ENCODE data around the gene SOAT2.

SOAT2 gene, protein sequence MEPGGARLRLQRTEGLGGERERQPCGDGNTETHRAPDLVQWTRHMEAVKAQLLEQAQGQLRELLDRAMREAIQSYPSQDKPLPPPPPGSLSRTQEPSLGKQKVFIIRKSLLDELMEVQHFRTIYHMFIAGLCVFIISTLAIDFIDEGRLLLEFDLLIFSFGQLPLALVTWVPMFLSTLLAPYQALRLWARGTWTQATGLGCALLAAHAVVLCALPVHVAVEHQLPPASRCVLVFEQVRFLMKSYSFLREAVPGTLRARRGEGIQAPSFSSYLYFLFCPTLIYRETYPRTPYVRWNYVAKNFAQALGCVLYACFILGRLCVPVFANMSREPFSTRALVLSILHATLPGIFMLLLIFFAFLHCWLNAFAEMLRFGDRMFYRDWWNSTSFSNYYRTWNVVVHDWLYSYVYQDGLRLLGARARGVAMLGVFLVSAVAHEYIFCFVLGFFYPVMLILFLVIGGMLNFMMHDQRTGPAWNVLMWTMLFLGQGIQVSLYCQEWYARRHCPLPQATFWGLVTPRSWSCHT

DNA sequence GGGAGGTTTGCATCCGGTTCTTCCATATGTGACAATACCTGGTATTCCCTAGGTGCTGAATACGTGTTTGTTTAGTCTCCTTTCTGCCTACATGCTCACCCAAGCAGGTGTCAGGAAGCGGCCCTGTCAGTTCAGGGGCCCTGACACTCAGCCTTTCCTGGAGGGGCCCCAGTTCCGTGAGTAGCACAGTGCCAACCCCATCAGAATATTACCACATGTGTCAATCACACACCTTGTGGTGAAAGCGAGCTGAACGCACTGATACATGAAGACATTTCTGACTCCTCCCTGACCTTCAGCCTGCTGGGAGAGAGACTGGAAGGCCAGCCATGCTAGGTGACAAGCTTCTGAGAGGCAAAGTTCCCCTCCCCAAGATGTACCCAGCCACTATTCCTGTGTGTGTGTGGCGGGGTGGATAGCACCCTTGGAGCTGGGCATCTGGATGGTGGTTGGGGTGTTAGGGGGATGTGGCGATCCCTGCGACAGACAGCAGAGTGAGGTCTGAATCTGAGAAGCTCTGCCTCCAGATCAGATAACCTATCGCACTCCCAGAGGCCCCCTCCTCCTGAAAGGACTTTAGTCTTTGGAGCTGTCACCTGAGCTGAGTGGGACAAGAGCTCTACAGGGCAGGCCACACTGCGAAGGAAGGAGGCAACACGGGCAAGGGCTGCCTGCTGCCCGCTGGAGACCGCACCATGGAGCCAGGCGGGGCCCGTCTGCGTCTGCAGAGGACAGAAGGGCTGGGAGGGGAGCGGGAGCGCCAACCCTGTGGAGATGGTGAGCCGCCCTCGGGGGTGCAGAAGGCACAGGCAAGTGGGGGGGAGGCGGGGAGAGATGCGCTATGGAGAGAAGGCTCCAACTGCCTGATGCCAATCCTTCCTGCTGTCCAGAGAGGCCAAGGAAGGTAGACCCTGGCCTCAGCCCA is at the start of gene SOAT2:
Gene SOAT2, plus strand, starts transcription at position 604 of the 925 bp plus-strand sequence. Its CDS starts 92 bp downstream, at position 696.
- DNase-seq (ENCODE audit: low read depth in 2 of 2) = no peak

DNA sequence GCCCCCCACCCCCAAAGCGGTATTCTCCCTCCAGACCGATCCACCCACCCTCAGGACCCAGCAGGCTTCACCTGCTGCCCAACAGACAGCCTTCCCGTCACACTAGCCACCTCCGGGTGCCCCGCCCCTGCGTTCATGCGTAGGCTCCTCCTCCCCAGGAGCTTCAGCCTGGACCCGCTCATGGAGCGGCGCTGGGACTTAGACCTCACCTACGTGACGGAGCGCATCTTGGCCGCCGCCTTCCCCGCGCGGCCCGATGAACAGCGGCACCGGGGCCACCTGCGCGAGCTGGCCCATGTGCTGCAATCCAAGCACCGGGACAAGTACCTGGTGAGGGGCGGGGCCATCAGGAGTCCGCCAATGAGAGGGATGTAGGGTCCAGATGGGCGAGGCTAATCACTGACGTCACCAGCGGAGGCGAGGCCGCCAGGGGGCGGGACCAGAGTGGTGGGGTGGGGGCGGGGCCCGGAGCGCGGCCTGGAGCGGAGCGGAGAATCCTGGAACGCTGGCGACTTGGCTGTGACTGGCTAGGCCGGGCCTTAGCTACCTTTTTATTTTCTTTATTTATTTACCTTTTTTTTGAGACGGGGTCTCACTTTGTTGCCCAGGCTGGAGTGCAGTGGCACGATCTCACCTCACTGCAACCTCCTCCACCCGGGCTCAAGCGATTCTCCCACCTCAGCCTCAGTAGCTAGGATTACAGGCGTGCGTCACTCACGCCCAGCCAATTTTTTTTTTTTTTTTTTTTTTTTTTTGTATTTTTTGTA is 49.0 kb upstream of the SOAT2 start:
- peak; percentile 83 to 94 for DNase-seq (ENCODE audit: low read depth in 2 of 2)

DNA sequence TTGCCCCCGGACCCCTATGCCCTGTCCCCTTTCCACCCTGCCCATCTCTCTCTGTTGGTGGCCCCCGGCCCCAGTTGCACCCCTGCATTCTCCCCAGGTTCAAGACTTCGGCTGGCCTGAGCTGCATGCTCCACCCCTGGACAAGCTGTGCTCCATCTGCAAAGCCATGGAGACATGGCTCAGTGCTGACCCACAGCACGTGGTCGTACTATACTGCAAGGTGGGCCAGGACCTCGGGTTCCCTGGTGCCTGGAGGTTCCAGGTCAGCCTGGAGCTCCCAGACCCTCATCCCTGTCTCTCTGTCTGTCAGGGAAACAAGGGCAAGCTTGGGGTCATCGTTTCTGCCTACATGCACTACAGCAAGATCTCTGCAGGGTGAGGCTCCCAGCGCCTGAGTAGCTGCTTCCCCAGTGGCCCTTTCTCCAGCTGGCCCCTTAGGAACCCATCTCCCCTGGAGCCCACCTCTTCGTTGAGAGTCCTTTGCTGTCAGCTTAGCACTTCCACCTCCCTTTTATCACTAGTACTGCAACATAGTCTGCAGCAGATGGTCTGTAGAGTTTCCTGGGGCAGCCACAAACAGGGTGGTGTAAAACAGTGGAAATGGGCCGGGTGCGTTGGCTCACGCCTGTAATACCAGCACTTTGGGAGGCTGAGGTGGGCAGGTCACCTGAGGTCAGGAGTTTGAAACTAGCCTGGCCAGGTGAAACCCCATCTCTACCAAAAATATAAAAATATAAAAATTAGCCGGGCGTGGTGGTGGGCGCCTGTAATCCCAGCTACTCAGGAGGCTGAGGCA is 47.6 kb upstream of the SOAT2 start:
- no peak for DNase-seq (ENCODE audit: low read depth in 2 of 2)

DNA sequence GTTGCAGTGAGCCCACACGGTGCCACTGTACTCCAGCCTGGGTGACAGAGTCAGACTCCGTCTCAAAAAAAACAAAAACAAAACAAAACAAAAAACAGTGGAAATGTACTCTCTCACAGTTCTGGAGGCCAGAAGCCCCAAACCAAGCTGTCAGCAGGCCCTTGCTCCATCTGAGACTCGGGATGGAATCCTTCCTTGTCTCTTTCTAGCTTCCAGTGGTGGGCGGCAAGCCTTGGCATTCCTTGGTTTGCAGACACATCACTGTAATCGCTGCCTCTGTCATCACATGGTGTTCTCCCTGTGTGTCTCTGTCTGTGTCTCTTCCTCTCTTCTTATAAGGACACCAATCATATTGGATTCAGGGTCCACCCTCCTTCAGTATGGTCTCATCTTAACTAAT is 47.0 kb upstream of the SOAT2 start:
- no peak for DNase-seq (ENCODE audit: low read depth in 2 of 2)

DNA sequence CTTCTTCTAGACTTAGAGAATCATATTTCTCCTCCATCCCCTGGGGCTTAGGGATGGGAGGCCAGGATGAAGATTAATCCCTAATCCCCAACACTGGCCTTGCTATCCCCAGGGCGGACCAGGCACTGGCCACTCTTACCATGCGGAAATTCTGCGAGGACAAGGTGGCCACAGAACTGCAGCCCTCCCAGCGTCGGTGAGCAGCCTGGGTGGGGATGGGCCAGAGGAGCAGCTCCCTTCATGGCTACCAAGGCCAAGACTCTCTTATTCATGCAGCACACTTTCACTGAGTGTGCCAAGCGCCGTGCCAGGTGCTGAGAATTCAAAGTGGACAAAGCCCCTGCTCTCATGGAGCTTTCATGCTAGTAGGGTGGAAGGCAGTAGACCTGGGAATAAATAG is 46.4 kb upstream of the SOAT2 start:
- no peak for DNase-seq (ENCODE audit: low read depth in 2 of 2)

DNA sequence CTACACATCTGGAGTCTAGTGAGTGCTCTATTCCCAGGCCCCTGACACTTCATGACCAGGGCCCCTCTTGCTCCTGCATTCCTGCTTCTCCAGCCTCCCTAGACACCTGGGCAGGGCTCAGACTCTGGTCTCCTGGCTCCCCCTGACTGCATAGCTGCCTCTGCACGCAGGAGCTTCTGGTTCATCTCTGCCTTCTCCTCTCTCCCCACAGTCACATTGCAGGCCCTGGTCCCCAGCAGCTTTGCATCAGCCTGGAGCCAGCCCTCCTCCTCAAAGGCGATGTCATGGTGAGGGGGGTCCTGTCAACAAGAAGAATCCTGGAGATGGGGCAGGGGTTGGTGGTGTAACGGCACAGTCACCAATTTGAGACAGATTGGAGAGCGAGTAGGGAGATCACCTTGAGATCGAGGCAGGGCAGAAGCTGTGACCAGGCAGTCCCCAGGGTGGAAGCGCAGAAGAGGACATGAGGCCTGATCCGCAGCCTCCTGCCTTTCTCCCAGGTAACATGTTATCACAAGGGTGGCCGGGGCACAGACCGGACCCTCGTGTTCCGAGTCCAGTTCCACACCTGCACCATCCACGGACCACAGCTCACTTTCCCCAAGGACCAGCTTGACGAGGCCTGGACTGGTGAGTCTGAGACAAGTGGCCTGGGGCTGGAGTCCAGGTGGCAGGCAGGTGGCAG is 45.3 kb upstream of the SOAT2 start:
- DNase-seq (ENCODE audit: low read depth in 2 of 2) = no peak

DNA sequence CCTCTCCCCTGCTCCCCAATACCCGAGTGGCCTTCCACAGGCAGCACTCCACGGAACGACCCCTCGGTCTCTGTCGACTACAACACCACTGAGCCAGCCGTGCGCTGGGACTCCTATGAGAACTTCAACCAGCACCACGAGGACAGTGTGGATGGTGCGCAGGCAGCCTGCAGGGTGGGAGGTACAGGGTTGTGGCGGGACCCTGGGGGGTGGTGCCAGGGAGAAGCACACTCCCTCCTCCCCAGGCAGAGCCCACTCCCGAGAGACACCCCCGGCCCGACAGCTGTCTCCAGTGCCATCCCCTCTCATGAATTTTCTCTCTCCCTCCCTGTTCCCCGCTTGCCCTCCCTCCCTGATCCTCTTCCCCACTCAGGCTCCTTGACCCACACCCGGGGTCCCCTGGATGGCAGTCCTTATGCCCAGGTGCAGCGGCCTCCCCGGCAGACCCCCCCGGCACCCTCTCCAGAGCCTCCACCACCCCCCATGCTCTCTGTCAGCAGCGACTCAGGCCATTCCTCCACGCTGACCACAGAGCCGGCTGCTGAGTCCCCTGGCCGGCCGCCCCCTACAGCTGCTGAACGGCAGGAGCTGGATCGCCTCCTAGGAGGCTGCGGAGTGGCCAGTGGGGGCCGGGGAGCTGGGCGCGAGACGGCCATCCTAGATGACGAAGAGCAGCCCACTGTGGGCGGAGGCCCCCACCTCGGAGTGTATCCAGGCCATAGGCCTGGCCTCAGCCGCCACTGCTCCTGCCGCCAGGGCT is 44.4 kb upstream of the SOAT2 start:
- DNase-seq (ENCODE audit: low read depth in 2 of 2) = no peak

DNA sequence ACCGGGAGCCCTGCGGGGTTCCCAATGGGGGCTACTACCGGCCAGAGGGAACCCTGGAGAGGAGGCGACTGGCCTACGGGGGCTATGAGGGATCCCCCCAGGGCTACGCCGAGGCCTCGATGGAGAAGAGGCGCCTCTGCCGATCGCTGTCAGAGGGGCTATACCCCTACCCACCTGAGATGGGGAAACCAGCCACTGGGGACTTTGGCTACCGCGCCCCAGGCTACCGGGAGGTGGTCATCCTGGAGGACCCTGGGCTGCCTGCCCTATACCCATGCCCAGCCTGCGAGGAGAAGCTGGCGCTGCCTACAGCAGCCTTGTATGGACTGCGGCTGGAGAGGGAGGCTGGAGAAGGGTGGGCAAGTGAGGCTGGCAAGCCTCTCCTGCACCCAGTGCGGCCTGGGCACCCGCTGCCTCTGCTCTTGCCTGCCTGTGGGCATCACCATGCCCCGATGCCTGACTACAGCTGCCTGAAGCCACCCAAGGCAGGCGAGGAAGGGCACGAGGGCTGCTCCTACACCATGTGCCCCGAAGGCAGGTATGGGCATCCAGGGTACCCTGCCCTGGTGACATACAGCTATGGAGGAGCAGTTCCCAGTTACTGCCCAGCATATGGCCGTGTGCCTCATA is 43.7 kb upstream of the SOAT2 start:
- no peak for DNase-seq (ENCODE audit: low read depth in 2 of 2)

DNA sequence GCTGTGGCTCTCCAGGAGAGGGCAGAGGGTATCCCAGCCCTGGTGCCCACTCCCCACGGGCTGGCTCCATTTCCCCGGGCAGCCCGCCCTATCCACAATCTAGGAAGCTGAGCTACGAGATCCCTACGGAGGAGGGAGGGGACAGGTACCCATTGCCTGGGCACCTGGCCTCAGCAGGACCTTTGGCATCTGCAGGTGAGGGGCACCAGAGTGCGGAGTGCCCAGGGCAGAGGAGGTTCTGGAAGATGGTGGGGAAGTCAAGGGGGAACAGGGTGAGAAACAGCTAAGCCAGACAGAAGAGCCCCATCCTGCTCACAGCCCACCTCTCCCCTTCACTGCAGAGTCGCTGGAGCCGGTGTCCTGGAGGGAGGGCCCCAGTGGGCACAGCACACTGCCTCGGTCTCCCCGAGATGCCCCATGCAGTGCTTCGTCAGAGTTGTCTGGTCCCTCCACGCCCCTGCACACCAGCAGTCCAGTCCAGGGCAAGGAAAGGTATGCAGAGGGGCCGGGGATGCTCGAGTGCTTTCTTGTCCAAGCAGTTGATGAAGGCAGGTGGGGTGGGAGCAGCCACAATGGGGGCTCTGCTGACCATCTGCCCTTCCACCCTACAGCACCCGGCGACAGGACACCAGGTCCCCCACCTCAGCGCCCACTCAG is 43.1 kb upstream of the SOAT2 start:
- DNase-seq (ENCODE audit: low read depth in 2 of 2) = no peak

DNA sequence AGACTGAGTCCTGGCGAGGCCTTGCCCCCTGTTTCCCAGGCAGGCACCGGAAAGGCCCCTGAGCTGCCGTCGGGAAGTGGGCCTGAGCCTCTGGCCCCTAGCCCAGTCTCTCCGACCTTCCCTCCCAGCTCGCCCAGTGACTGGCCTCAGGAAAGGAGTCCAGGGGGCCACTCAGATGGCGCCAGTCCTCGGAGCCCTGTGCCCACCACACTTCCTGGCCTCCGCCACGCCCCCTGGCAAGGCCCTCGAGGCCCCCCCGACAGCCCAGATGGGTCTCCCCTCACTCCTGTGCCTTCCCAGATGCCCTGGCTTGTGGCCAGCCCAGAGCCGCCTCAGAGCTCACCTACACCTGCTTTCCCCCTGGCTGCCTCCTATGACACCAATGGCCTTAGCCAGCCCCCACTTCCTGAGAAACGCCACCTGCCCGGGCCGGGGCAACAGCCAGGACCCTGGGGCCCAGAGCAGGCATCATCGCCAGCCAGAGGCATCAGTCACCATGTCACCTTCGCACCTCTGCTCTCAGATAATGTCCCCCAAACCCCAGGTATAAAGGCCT is 42.5 kb upstream of the SOAT2 start:
- DNase-seq (ENCODE audit: low read depth in 2 of 2) = no peak

DNA sequence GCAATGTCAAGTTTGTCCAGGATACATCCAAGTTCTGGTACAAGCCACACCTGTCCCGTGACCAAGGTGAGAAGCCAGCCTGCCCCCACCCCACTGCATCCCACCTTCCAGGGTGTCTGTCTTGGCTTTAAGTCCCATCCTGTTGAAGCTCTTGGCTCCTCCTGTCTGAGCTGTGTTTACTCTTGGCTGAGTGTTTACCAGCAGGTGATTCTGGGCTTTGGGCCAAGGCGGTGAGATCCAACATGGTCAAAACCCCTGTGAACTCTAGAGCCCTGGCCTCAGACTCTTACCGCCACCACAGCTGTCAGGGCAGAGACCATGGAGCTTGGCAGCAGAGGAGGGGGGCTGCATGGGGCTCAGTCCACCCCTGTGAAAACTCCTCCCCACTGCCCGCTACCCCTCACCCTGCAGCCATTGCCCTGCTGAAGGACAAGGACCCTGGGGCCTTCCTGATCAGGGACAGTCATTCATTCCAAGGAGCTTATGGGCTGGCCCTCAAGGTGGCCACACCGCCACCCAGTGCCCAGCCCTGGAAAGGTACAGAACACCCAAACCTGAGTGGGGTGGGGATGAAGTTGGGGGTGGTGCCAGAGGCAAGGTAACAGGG is 41.8 kb upstream of the SOAT2 start:
- no peak for DNase-seq (ENCODE audit: low read depth in 2 of 2)

DNA sequence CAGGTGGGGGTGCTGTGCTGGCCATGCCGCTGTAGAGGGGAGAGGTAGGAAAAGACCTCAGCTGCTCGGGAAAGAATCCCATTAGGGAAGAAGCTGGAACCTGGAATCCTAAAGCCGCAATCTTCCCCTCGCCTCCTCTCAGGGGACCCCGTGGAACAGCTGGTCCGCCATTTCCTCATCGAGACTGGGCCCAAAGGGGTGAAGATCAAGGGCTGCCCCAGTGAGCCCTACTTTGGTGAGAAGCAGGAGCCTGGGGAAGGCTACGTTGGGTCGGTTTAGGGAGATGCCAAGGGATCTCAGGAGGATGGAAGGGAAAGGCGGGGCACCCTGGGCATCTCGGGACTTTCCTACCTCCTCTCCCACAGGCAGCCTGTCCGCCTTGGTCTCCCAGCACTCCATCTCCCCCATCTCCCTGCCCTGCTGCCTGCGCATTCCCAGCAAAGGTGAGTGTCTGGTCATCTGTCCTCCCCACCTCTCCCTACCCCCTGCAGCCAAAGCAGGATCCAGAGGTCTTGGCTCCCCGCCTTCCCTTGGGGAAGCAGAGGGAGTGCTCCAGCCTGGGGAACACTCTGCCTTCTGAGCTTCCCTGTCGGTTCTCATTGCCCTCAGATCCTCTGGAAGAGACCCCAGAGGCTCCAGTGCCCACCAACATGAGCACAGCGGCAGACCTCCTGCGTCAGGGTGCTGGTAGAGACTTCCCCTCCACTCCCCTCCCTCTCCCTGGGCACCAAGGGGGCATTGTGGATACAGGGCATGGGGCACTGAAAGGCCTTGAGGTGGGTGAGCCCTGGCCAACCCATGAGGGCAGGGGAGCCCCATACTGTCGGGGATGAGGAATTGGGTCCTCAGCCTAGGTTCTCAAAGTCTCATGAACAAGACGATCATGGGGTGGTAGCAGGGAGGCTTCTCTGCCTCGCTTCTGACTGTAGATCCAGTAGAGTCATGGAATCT is 41.0 kb upstream of the SOAT2 start:
- no peak for DNase-seq (ENCODE audit: low read depth in 2 of 2)

DNA sequence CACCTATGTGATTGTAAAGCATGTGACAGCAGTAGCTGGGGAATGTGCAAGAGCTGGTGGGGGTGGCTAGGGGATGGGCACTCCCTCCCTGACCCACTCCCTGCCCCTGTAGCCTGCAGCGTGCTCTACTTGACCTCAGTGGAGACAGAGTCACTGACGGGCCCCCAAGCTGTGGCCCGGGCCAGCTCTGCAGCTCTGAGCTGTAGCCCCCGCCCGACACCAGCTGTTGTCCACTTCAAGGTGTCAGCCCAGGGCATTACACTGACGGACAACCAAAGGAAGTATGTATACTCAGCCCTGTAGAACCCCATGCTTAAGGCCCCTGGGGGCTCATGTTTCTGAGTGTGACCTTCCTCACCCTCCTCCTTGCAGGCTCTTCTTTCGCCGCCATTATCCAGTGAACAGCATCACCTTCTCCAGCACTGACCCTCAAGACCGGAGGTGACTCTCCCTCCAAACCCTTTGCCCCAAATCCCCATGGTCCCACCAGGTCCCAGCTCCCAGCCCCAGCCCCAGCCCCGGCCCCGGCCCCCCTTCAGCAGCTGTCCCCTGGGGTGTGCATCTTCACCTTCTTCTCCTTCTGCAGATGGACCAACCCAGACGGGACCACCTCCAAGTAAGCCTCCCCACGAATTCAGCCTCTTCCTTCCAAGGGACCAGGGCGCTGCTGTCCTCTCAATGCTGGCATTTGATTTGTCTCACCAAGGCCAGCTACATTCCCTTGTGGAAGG is 40.1 kb upstream of the SOAT2 start:
- DNase-seq (ENCODE audit: low read depth in 2 of 2) = no peak

DNA sequence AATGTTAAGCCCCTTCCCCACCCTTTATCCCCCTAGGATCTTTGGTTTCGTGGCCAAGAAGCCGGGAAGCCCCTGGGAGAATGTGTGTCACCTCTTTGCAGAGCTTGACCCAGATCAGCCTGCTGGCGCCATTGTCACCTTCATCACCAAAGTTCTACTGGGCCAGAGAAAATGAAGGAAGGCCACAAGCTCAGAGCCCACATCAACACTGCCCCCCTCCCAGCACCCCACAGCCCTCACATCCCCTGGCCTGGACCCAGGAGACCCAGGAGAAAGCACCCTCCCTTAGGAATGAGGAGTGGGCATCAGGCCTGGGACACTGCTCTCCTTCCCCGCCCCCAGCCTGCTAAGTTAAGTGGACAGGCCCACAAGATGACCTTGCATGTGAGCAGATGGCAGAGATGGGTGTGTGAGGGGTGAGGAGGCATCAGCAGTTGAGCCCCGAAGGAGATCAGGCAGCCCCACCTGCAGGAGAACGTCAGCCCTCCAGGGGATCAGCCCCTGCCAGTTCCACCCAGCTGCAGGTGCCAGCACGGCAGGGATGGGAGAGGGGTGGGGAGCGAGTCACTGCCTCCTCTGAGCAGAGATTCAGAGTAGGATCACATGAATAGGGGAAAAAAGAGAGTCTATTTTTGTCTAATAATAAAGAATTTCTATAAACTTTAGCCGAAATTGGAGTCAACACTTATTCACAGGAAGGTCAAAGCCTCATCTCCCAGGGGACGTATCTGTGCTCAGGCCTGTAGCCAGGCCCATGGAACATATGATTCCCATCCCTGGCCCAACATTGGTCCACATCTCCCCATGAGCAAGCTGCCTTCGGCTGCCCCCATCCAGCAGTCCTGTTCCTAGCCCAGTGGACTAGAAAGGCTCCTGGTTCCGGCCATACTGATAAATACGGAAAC is 39.3 kb upstream of the SOAT2 start:
- DNase-seq (ENCODE audit: low read depth in 2 of 2) = no peak
